HEK293 (cell line): ENCODE data around the gene PKM.

ENCODE experiments used
- BCL11A ChIP-seq: fragments of 450-650 bp; formaldehyde crosslinking; IDR thresholded peaks from 2 replicates; pipeline ENCODE4 v1.5.1; 2016; ENCODE audit warnings: low read depth, missing biosample characterization, missing genetic modification characterization
- FEZF1 ChIP-seq: fragments of 450-650 bp; formaldehyde crosslinking; IDR thresholded peaks from 2 replicates; pipeline ENCODE4 v1.5.1; 2016; ENCODE audit warnings: missing biosample characterization, missing genetic modification characterization
- IKZF3 ChIP-seq: fragments of 450-650 bp; IDR thresholded peaks from 2 replicates; pipeline ENCODE4 v1.5.0; 2018; ENCODE audit warnings: missing biosample characterization, mild to moderate bottlenecking, missing genetic modification characterization, moderate library complexity
- KLF16 ChIP-seq: fragments of 450-650 bp; formaldehyde crosslinking; IDR thresholded peaks from 2 replicates; pipeline ENCODE4 v1.5.1; 2017; ENCODE audit warnings: missing biosample characterization, missing genetic modification characterization
- SP2 ChIP-seq: fragments of 450-650 bp; formaldehyde crosslinking; IDR thresholded peaks from 2 replicates; pipeline ENCODE4 v1.5.1; 2016; ENCODE audit warnings: missing biosample characterization, missing genetic modification characterization
- SP7 ChIP-seq: fragments of 450-650 bp; formaldehyde crosslinking; IDR thresholded peaks from 2 replicates; pipeline ENCODE4 v1.5.1; 2016; ENCODE audit warnings: missing biosample characterization, missing genetic modification characterization
- ZBTB10 ChIP-seq: fragments of 450-650 bp; formaldehyde crosslinking; IDR thresholded peaks from 2 replicates; pipeline ENCODE4 v1.5.1; 2016; ENCODE audit warnings: missing biosample characterization, missing genetic modification characterization
- ZBTB20 ChIP-seq: fragments of 450-650 bp; formaldehyde crosslinking; IDR thresholded peaks from 2 replicates; pipeline ENCODE4 v1.5.1; 2016; ENCODE audit warnings: missing biosample characterization, missing genetic modification characterization
- ZBTB48 ChIP-seq: fragments of 450-650 bp; formaldehyde crosslinking; IDR thresholded peaks from 2 replicates; pipeline ENCODE4 v1.5.1; 2016; ENCODE audit warnings: missing biosample characterization, missing genetic modification characterization
- ZFP41 ChIP-seq: fragments of 450-650 bp; formaldehyde crosslinking; IDR thresholded peaks from 2 replicates; pipeline ENCODE4 v1.5.1; 2016; ENCODE audit warnings: missing biosample characterization, missing genetic modification characterization, borderline replicate concordance
- ZNF112 ChIP-seq: fragments of 450-650 bp; formaldehyde crosslinking; IDR thresholded peaks from 2 replicates; pipeline ENCODE4 v1.5.0; 2017; ENCODE audit warnings: missing biosample characterization, missing genetic modification characterization
- ZNF132 ChIP-seq: fragments of 450-650 bp; formaldehyde crosslinking; IDR thresholded peaks from 2 replicates; pipeline ENCODE4 v1.5.1; 2017; ENCODE audit warnings: missing biosample characterization, missing genetic modification characterization, borderline replicate concordance
- ZNF174 ChIP-seq: fragments of 450-650 bp; formaldehyde crosslinking; IDR thresholded peaks from 2 replicates; pipeline ENCODE4 v1.5.0; 2017; ENCODE audit warnings: missing biosample characterization, mild to moderate bottlenecking, missing genetic modification characterization
- ZNF184 ChIP-seq: fragments of 450-650 bp; IDR thresholded peaks from 2 replicates; pipeline ENCODE4 v1.5.1; 2018; ENCODE audit warnings: missing biosample characterization, mild to moderate bottlenecking, missing genetic modification characterization
- ZNF2 ChIP-seq: fragments of 450-650 bp; formaldehyde crosslinking; IDR thresholded peaks from 2 replicates; pipeline ENCODE4 v1.5.1; 2016; ENCODE audit warnings: missing biosample characterization, missing genetic modification characterization
- ZNF391 ChIP-seq: fragments of 450-650 bp; formaldehyde crosslinking; IDR thresholded peaks from 2 replicates; pipeline ENCODE4 v1.5.1; 2016; ENCODE audit warnings: low read depth, missing biosample characterization, missing genetic modification characterization, borderline replicate concordance
- ZNF394 ChIP-seq: fragments of 450-650 bp; formaldehyde crosslinking; IDR thresholded peaks from 2 replicates; pipeline ENCODE4 v1.5.1; 2016; ENCODE audit warnings: missing biosample characterization, missing genetic modification characterization, mild to moderate bottlenecking, moderate library complexity, borderline replicate concordance
- ZNF488 ChIP-seq: fragments of 450-650 bp; formaldehyde crosslinking; IDR thresholded peaks from 2 replicates; pipeline ENCODE4 v1.5.1; 2016; ENCODE audit warnings: missing biosample characterization, missing genetic modification characterization
- ZNF510 ChIP-seq: fragments of 450-650 bp; formaldehyde crosslinking; IDR thresholded peaks from 2 replicates; pipeline ENCODE4 v1.5.1; 2018; ENCODE audit warnings: mild to moderate bottlenecking, missing genetic modification characterization, missing biosample characterization; ENCODE audit not compliant: insufficient replicate concordance
- ZNF585B ChIP-seq: fragments of 450-650 bp; formaldehyde crosslinking; IDR thresholded peaks from 2 replicates; pipeline ENCODE4 v1.5.1; 2016; ENCODE audit warnings: missing biosample characterization, missing genetic modification characterization
- ZNF610 ChIP-seq: fragments of 450-650 bp; formaldehyde crosslinking; IDR thresholded peaks from 2 replicates; pipeline ENCODE4 v1.5.1; 2016; ENCODE audit warnings: missing biosample characterization, missing genetic modification characterization, borderline replicate concordance
- ZNF626 ChIP-seq: fragments of 450-650 bp; sonication (Bioruptor Pico); formaldehyde crosslinking; IDR thresholded peaks from 2 replicates; pipeline ENCODE4 v1.5.1; 2018; ENCODE audit warnings: missing biosample characterization, missing genetic modification characterization, inconsistent platforms
- ZNF701 ChIP-seq: fragments of 450-650 bp; formaldehyde crosslinking; IDR thresholded peaks from 2 replicates; pipeline ENCODE4 v1.5.1; 2016; ENCODE audit warnings: missing biosample characterization, missing genetic modification characterization
- ZNF776 ChIP-seq: fragments of 450-650 bp; formaldehyde crosslinking; IDR thresholded peaks from 2 replicates; pipeline ENCODE4 v1.5.0; 2017; ENCODE audit warnings: missing biosample characterization, missing genetic modification characterization, borderline replicate concordance
- ZNF791 ChIP-seq: fragments of 450-650 bp; formaldehyde crosslinking; IDR thresholded peaks from 2 replicates; pipeline ENCODE4 v1.5.1; 2016; ENCODE audit warnings: missing biosample characterization, missing genetic modification characterization
- TF ChIP-seq, protein P1 (sequence below): fragments of 450-650 bp; formaldehyde crosslinking; IDR thresholded peaks from 2 replicates; pipeline ENCODE4 v1.5.1; 2017; ENCODE audit warnings: missing biosample characterization, missing genetic modification characterization
- TF ChIP-seq, protein P2 (sequence below): fragments of 450-650 bp; formaldehyde crosslinking; IDR thresholded peaks from 2 replicates; pipeline ENCODE4 v1.5.1; 2016; ENCODE audit warnings: missing biosample characterization, missing genetic modification characterization
- TF ChIP-seq, protein P3 (sequence below): fragments of 450-650 bp; formaldehyde crosslinking; IDR thresholded peaks from 2 replicates; pipeline ENCODE4; 2016; ENCODE audit warnings: missing biosample characterization, missing genetic modification characterization

The PKM gene

DNA sequence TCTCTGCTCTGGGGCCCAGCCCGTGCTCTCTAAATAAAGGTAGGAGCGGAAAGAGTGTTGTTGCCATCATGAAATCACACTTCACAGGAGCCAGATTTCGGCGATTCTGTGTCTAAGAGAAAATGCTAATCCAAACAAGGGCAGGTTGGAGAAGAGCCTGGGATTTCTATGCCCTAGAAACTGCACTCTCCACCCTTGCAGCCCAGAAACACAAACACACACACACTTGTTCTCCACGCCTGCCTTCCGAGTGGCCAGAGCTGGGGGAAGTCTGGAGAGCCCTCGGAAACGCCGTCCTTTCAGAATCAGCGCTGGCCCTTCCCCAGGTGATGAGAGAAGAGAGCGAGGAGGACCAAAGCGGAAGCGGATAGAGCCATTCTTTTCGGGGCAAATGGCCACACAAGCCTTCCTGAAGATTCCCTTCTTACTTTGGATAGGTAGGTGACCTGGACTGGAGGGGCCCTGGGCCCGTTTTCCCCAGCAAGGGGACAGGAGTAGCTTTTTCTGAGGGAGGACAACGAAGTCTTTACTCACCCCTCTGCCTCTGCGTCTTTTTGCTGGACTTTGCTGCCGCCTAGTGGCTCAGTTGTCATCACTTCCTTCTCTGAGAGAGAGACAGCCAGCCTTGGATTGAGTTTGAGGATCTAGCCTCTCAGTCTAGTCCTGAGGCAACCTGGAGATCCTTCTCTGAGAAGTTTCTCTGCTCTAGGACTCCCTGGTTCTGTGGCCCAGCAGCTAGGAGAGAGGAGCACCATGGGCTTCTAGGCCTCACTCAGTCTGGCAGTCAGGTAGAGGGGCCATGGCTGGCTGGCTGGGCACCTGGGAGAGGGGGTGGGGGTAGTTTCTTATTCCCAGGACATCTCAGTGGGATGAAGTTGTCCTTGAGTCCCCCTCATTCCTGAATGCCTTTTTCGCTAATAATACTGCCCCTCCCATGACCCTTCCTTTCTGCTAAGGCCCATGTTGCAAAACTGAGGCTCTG, 75.1 kb downstream of the PKM start (continued):
- no peak for TF ChIP-seq BCL11A (tag by site-specific recombination)
- no peak for TF ChIP-seq ZNF488 (tag by site-specific recombination)
- TF ChIP-seq ZNF132 = no peak
- peak; percentile 13; the same call in 1 of the 2 replicates for TF ChIP-seq IKZF3 (tag by site-specific recombination)
- no peak for TF ChIP-seq ZBTB10 (tag by site-specific recombination)
- no peak for TF ChIP-seq SP2 (tag by site-specific recombination)
- no peak for TF ChIP-seq ZNF701 (tag by site-specific recombination)
- TF ChIP-seq FEZF1 (tag by site-specific recombination) = no peak
- TF ChIP-seq ZNF610 (tag by site-specific recombination) = no peak
- no peak for TF ChIP-seq ZNF174 (tag by site-specific recombination)
- TF ChIP-seq ZBTB48 (tag by site-specific recombination) = no peak; the same call in 1 of the 2 replicates
- TF ChIP-seq ZNF2 (tag by site-specific recombination) = peak; percentile 90
- no peak for TF ChIP-seq ZNF776 (tag by site-specific recombination)
- TF ChIP-seq ZNF394 = peak; percentile 99
- TF ChIP-seq ZBTB20 (tag by site-specific recombination) = peak; percentile 70
- no peak for TF ChIP-seq ZNF626 (tag by site-specific recombination)
- TF ChIP-seq ZNF510 (tag by site-specific recombination) = no peak
- TF ChIP-seq ZNF585B (tag by site-specific recombination) = no peak
- TF ChIP-seq, protein P1, sequence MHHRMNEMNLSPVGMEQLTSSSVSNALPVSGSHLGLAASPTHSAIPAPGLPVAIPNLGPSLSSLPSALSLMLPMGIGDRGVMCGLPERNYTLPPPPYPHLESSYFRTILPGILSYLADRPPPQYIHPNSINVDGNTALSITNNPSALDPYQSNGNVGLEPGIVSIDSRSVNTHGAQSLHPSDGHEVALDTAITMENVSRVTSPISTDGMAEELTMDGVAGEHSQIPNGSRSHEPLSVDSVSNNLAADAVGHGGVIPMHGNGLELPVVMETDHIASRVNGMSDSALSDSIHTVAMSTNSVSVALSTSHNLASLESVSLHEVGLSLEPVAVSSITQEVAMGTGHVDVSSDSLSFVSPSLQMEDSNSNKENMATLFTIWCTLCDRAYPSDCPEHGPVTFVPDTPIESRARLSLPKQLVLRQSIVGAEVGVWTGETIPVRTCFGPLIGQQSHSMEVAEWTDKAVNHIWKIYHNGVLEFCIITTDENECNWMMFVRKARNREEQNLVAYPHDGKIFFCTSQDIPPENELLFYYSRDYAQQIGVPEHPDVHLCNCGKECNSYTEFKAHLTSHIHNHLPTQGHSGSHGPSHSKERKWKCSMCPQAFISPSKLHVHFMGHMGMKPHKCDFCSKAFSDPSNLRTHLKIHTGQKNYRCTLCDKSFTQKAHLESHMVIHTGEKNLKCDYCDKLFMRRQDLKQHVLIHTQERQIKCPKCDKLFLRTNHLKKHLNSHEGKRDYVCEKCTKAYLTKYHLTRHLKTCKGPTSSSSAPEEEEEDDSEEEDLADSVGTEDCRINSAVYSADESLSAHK = peak; percentile 59; the same call in 1 of the 2 replicates
- TF ChIP-seq KLF16 (tag by site-specific recombination) = peak; percentile 35; the same call in 1 of the 2 replicates
- TF ChIP-seq, protein P2, sequence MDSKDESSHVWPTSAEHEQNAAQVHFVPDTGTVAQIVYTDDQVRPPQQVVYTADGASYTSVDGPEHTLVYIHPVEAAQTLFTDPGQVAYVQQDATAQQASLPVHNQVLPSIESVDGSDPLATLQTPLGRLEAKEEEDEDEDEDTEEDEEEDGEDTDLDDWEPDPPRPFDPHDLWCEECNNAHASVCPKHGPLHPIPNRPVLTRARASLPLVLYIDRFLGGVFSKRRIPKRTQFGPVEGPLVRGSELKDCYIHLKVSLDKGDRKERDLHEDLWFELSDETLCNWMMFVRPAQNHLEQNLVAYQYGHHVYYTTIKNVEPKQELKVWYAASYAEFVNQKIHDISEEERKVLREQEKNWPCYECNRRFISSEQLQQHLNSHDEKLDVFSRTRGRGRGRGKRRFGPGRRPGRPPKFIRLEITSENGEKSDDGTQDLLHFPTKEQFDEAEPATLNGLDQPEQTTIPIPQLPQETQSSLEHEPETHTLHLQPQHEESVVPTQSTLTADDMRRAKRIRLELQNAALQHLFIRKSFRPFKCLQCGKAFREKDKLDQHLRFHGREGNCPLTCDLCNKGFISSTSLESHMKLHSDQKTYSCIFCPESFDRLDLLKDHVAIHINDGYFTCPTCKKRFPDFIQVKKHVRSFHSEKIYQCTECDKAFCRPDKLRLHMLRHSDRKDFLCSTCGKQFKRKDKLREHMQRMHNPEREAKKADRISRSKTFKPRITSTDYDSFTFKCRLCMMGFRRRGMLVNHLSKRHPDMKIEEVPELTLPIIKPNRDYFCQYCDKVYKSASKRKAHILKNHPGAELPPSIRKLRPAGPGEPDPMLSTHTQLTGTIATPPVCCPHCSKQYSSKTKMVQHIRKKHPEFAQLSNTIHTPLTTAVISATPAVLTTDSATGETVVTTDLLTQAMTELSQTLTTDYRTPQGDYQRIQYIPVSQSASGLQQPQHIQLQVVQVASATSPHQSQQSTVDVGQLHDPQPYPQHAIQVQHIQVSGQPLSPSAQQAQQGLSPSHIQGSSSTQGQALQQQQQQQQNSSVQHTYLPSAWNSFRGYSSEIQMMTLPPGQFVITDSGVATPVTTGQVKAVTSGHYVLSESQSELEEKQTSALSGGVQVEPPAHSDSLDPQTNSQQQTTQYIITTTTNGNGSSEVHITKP (tag by site-specific recombination) = 0 out of 2 replicates have a peak, but pooled peaks have one; percentile 11
- TF ChIP-seq, protein P3, sequence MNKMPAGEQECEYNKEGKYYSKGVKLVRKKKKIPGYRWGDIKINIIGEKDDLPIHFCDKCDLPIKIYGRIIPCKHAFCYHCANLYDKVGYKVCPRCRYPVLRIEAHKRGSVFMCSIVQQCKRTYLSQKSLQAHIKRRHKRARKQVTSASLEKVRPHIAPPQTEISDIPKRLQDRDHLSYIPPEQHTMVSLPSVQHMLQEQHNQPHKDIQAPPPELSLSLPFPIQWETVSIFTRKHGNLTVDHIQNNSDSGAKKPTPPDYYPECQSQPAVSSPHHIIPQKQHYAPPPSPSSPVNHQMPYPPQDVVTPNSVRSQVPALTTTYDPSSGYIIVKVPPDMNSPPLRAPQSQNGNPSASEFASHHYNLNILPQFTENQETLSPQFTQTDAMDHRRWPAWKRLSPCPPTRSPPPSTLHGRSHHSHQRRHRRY (tag by site-specific recombination) = no peak
- TF ChIP-seq ZNF184 (tag by site-specific recombination) = no peak
- TF ChIP-seq SP7 (tag by site-specific recombination) = peak; percentile 49
- no peak for TF ChIP-seq ZNF791
- no peak for TF ChIP-seq ZFP41
- TF ChIP-seq ZNF391 (tag by site-specific recombination) = peak; percentile 39; the same call in 1 of the 2 replicates
- TF ChIP-seq ZNF112 (tag by site-specific recombination) = no peak
